ENCODE data around the gene OSBP2.

The OSBP2 gene

GRCh38 chr22:30866216-30866615 is 171.5 kb downstream of the OSBP2 start:
- Histone ChIP-seq H3K27ac (ENCODE audit: low read depth, low read length) (no peak overlapping the region), H3K4me2 (ENCODE audit: low read length) (no peak overlapping the region), H3K27me3 (ENCODE audit: control insufficient read depth, low read length) (no peaks in the 10 kb centered on the region), H3F3A (ENCODE audit: control insufficient read depth, insufficient read depth) (no peaks in the 10 kb centered on the region), H3K79me2 (ENCODE audit: control insufficient read depth, low read length) (no peaks in the 10 kb centered on the region), H4K20me1 (ENCODE audit: control insufficient read depth, insufficient read depth, low read depth, low read length) (no peaks in the 10 kb centered on the region), H3K4me3 (ENCODE audit: low read length) (no peak overlapping the region), H3K4me1 (ENCODE audit: control insufficient read depth, low read length) (no peaks in the 10 kb centered on the region), H3K9me2 (replicated peaks; ENCODE audit: control insufficient read depth, low read length) (no peaks in the 10 kb centered on the region), H3K36me3 (ENCODE audit: control insufficient read depth, low read length) (no peaks in the 10 kb centered on the region), H3K9me3 (ENCODE audit: control insufficient read depth, insufficient read depth, low read length) (no peaks in the 10 kb centered on the region)
- no peak for TF ChIP-seq CTCF (IDR thresholded peaks at IDR 0.05; ENCODE audit: low read depth, low read length, poor library complexity, severe bottlenecking)
- TF ChIP-seq EZH2phosphoT487 (IDR thresholded peaks at IDR 0.05; ENCODE audit: borderline replicate concordance, low read length): no peak

DNA sequence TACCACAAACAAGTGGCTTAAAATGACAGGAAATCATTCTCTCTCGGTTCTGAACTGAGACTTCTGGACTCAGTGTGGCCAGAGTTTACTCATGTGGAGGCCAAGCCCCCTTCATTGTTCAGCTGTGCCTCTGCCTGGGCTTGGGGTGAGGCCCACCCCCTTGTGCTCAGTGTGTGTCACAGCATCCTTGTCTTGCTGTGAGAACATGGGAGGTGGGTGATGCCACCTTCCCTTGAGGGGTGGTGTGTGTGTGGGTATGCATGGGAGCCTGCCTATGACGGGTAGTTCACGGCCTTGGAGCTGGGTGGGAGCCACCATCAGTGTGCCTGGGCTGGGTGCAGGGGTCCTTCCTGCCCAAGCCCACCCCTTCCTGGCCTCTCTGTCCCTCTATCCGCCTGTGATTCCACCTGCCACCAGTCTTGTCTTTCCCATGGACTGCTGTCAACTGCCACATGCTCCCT is 172.2 kb downstream of the OSBP2 start:
- Histone ChIP-seq H3K27ac (ENCODE audit: low read depth, low read length) (no peak overlapping the region), H3K9me2 (replicated peaks; ENCODE audit: control insufficient read depth, low read length) (no peaks in the 10 kb centered on the region), H3K36me3 (ENCODE audit: control insufficient read depth, low read length) (no peaks in the 10 kb centered on the region), H4K20me1 (ENCODE audit: control insufficient read depth, insufficient read depth, low read depth, low read length) (no peaks in the 10 kb centered on the region), H3K27me3 (ENCODE audit: control insufficient read depth, low read length) (no peaks in the 10 kb centered on the region), H3K4me2 (ENCODE audit: low read length) (no peak overlapping the region), H3K79me2 (ENCODE audit: control insufficient read depth, low read length) (no peaks in the 10 kb centered on the region), H3F3A (ENCODE audit: control insufficient read depth, insufficient read depth) (no peaks in the 10 kb centered on the region), H3K9me3 (ENCODE audit: control insufficient read depth, insufficient read depth, low read length) (no peaks in the 10 kb centered on the region), H3K4me3 (ENCODE audit: low read length) (no peak overlapping the region), H3K4me1 (ENCODE audit: control insufficient read depth, low read length) (no peaks in the 10 kb centered on the region)
- TF ChIP-seq EZH2phosphoT487 (IDR thresholded peaks at IDR 0.05; ENCODE audit: borderline replicate concordance, low read length) (no peak), CTCF (IDR thresholded peaks at IDR 0.05; ENCODE audit: low read depth, low read length, poor library complexity, severe bottlenecking) (peak; percentile 24)

- Histone ChIP-seq H3K27me3 (ENCODE audit: control insufficient read depth, low read length) (no peaks in the 10 kb centered on the region), H3K9me3 (ENCODE audit: control insufficient read depth, insufficient read depth, low read length) (no peaks in the 10 kb centered on the region), H3K9me2 (replicated peaks; ENCODE audit: control insufficient read depth, low read length) (no peaks in the 10 kb centered on the region), H3K79me2 (ENCODE audit: control insufficient read depth, low read length) (no peaks in the 10 kb centered on the region), H3K4me1 (ENCODE audit: control insufficient read depth, low read length) (no peaks in the 10 kb centered on the region), H3K36me3 (ENCODE audit: control insufficient read depth, low read length) (no peaks in the 10 kb centered on the region), H3K4me2 (ENCODE audit: low read length) (no peak overlapping the region), H3K4me3 (ENCODE audit: low read length) (no peak overlapping the region), H4K20me1 (ENCODE audit: control insufficient read depth, insufficient read depth, low read depth, low read length) (no peaks in the 10 kb centered on the region), H3F3A (ENCODE audit: control insufficient read depth, insufficient read depth) (no peaks in the 10 kb centered on the region), H3K27ac (ENCODE audit: low read depth, low read length) (no peak overlapping the region)
- TF ChIP-seq EZH2phosphoT487 (IDR thresholded peaks at IDR 0.05; ENCODE audit: borderline replicate concordance, low read length) (no peak), CTCF (IDR thresholded peaks at IDR 0.05; ENCODE audit: low read depth, low read length, poor library complexity, severe bottlenecking) (no peak)
Measured at GRCh38 chr22:30867746-30868662, 173.3 kb downstream of the OSBP2 start.
